WTC11 (cell line): Measurements from ENCODE around the gene ZNF200. TPM values are rescaled to one million over a fixed set of nuclear protein-coding genes. Genes with fewer than 3 reads are reported as not detected.
A peak's percentile ranks its signal among the peaks of the same experiment; 100 is the strongest.

Experiments used
- ATAC-seq: fragments of 200-7000 bp; cut with Tn5 transposase; 2 replicates; pipeline ENCODE4 v1.10.0; 2021; ENCODE audit warnings: mild to moderate bottlenecking, moderate library complexity
- CTCF ChIA-PET: fragments of 300-600 bp; sonication (Branson Sonifier 250); formaldehyde crosslinking; loops from one replicate; lab custom pipeline; 2021; ENCODE audit warnings: antibody characterized with exemption; lab: Charles Lee
- POLR2A ChIA-PET: fragments of 350-600 bp; sonication (Branson Sonifier 250); formaldehyde crosslinking; loops from one replicate; lab custom pipeline; 2021; ENCODE audit warnings: antibody characterized with exemption; lab: Charles Lee
- DNase-seq: peaks from one replicate; pipeline ENCODE4 v3.0.0; 2021; ENCODE audit warnings: low spot score
- H3K27ac Mint-ChIP-seq: 2 replicates; pipeline ENCODE4 v1.8.0; 2021; ENCODE audit warnings: mixed read lengths
- H3K27me3 Mint-ChIP-seq: 2 replicates; pipeline ENCODE4 v1.8.0; 2021; ENCODE audit warnings: low read depth, mild to moderate bottlenecking, moderate library complexity, mixed read lengths
- H3K36me3 Mint-ChIP-seq: 2 replicates; pipeline ENCODE4 v1.8.0; 2021; ENCODE audit warnings: mixed read lengths
- H3K4me1 Mint-ChIP-seq: 2 replicates; pipeline ENCODE4 v1.8.0; 2022; ENCODE audit warnings: mixed read lengths
- H3K4me3 Mint-ChIP-seq: 2 replicates; pipeline ENCODE4 v1.8.0; 2021; ENCODE audit warnings: mild to moderate bottlenecking, moderate library complexity, mixed read lengths
- H3K9me3 Mint-ChIP-seq: 2 replicates; pipeline ENCODE4 v1.8.0; 2021; ENCODE audit warnings: mixed read lengths
- CREM ChIP-seq: sonication (generic); formaldehyde crosslinking; IDR thresholded peaks from 2 replicates; pipeline ENCODE4 v1.8.1; 2022; ENCODE audit warnings: mild to moderate bottlenecking, missing genetic modification reagents, moderate library complexity
- EMX1 ChIP-seq: fragments of 250-450 bp; sonication (Bioruptor Pico); IDR thresholded peaks from 2 replicates; pipeline ENCODE4 v1.8.0; 2021; ENCODE audit warnings: mild to moderate bottlenecking
- ESRRA ChIP-seq: sonication (generic); formaldehyde crosslinking; IDR thresholded peaks from 2 replicates; pipeline ENCODE4 v1.8.1; 2022; ENCODE audit warnings: mild to moderate bottlenecking, missing genetic modification reagents, borderline replicate concordance
- GTF2I ChIP-seq: fragments of 250-450 bp; sonication (Bioruptor Pico); conservative IDR thresholded peaks from 2 replicates; pipeline ENCODE4 v1.4.0; 2021; ENCODE audit warnings: mild to moderate bottlenecking
- NFYB ChIP-seq: sonication (generic); formaldehyde crosslinking; conservative IDR thresholded peaks from 2 replicates; pipeline ENCODE4 v1.8.0; 2022; ENCODE audit warnings: low read depth, missing genetic modification reagents
- NR3C1 ChIP-seq: sonication (generic); formaldehyde crosslinking; conservative IDR thresholded peaks from 2 replicates; pipeline ENCODE4 v1.8.1; 2023; ENCODE audit warnings: low read depth, mild to moderate bottlenecking, missing genetic modification reagents
- SMAD3 ChIP-seq: sonication (generic); formaldehyde crosslinking; IDR thresholded peaks from 2 replicates; pipeline ENCODE4 v1.8.0; 2022; ENCODE audit warnings: missing genetic modification reagents, mild to moderate bottlenecking, borderline replicate concordance
- total RNA-seq: library from RNA; stranded (reverse); gene quantifications from 3 replicates; pipeline ENCODE4 v1.2.3, GENCODE V29; 2021
- TF ChIP-seq, protein P1 (sequence below): fragments of 250-450 bp; sonication (Bioruptor Pico); IDR thresholded peaks from 2 replicates; pipeline ENCODE4 v1.9.0; 2021; ENCODE audit warnings: moderate library complexity, mild to moderate bottlenecking, inconsistent platforms, borderline replicate concordance
- TF ChIP-seq, protein P2 (sequence below): sonication (generic); formaldehyde crosslinking; IDR thresholded peaks from 2 replicates; pipeline ENCODE4 v1.8.0; 2022; ENCODE audit warnings: mild to moderate bottlenecking, missing genetic modification reagents
- TF ChIP-seq, protein P3 (sequence below): sonication (generic); formaldehyde crosslinking; IDR thresholded peaks from 2 replicates; pipeline ENCODE4 v1.8.0; 2022; ENCODE audit warnings: mild to moderate bottlenecking, missing genetic modification reagents
- TF ChIP-seq, protein P4 (sequence below): sonication (generic); formaldehyde crosslinking; IDR thresholded peaks from 2 replicates; pipeline ENCODE4 v1.8.1; 2023; ENCODE audit warnings: mild to moderate bottlenecking, moderate library complexity, missing genetic modification reagents
- TF ChIP-seq, protein P5 (sequence below): sonication (generic); formaldehyde crosslinking; IDR thresholded peaks from 2 replicates; pipeline ENCODE4 v1.8.0; 2022; ENCODE audit warnings: mild to moderate bottlenecking, missing genetic modification reagents
- TF ChIP-seq, protein P6 (sequence below): fragments of 250-450 bp; sonication (Bioruptor Pico); conservative IDR thresholded peaks from 2 replicates; pipeline ENCODE4 v1.9.0; 2021; ENCODE audit warnings: mild to moderate bottlenecking

ZNF200 gene
- total RNA-seq, 1 experiment from 2014 or later: 9.7 TPM

DNA sequence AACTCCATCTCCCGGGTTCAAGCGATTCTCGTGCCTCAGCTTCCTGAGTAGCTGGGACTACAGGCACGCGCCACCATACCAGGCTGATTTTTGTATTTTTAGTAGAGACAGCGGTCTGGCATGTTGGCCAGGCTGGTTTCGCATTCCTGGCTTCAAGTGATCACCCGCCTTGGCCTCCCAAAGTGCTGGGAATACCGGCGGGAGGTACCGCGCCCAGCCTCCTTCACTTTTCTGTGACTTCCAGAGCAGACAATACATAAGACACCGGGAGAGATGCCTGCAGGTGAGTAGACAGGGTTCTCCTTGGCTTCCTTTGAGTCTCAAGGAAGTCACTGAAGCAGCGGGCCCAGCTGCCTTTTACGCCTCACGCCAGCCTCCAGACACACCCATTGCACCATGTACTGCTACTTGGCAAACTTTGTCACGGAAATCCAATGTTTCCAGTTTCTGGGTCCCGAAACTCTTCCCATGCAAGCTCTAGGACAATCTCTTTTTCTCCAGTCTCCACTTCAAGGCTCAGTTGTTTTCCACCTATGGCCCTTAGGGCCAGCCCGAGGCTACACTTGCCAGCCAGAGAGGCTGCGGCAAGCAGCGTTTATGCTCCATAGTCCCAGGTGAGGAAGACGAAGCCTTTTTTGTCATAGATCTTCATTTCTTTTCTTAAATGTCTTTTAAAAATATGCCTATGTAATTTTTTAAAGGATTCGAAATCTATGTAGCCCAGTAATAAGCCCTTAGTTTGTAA, 47.8 kb downstream of the ZNF200 start:
- CTCF ChIA-PET: interaction anchor here (0.6 to 3.0 kb wide), 10 partner anchors 12 to 1838 kb away, joined by 3 to 22 read pairs (median 8); no protein-coding TSS in a partner anchor
- Mint-ChIP-seq H3K27ac (no peak overlapping the region; the same call in 1 of the 2 replicates), H3K27me3 (peaks cover 61% of the 10 kb centered on the region), H3K36me3 (no peaks in the 10 kb centered on the region), H3K4me3 (peak overlapping the region; percentile 97), H3K9me3 (no peaks in the 10 kb centered on the region), H3K4me1 (peaks cover 21% of the 10 kb centered on the region)
- TF ChIP-seq NFYB: 0 out of 2 replicates have a peak, but pooled peaks have one; percentile 7
- TF ChIP-seq NR3C1 (CRISPR knock-in tag): no peak
- TF ChIP-seq, protein P1, sequence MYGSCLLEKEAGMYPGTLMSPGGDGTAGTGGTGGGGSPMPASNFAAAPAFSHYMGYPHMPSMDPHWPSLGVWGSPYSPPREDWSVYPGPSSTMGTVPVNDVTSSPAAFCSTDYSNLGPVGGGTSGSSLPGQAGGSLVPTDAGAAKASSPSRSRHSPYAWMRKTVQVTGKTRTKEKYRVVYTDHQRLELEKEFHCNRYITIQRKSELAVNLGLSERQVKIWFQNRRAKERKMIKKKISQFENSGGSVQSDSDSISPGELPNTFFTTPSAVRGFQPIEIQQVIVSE (CRISPR knock-in tag): no peak
- POLR2A ChIA-PET: interaction anchor here (0.6 to 0.7 kb wide), 2 partner anchors 53 to 79 kb away, joined by 4 to 6 read pairs; partner anchors contain the start of gene ZNF213
- DNase-seq: no peak
- ATAC-seq: no peak

DNA sequence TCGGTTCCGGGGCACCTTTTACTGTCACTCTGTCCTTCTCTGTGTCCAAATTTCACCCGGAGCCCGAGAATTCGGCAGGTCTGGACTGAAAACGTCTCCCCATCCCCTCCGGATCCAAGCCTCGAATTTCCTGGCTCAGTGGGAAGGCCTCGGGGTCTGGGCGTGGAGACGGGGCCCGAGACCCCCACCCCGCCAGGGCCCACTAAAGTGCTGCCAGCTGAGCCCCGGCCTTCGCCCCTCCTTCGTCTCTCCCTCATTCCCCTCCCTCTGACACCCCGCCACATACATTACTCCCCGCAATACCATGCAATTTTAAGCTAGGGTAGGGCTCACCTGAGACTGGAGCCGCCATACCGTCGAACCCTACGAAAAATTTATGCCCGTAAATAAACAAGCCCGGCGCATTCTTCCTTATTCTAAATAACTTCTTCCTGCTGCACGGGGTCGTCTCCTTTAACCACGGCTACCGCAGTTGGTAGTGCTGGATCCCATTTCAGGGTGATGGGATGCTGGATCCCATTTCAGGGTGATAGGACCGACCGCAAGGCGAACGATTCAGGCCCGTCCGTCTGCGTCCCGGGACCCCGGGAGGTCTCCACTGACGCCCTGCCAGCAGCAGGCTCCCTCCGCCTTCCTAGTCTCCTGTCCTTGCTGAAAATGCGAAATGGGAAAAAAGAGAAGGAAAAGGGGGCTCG, 51.4 kb downstream of the ZNF200 start:
- H3K9me3 Mint-ChIP-seq: no peaks in the 10 kb centered on the region
- peaks cover 19% of the 10 kb centered on the region for H3K4me1 Mint-ChIP-seq
- H3K27me3 Mint-ChIP-seq: peaks cover 59% of the 10 kb centered on the region
- ATAC-seq: peak; percentile 11
- TF ChIP-seq, protein P2, sequence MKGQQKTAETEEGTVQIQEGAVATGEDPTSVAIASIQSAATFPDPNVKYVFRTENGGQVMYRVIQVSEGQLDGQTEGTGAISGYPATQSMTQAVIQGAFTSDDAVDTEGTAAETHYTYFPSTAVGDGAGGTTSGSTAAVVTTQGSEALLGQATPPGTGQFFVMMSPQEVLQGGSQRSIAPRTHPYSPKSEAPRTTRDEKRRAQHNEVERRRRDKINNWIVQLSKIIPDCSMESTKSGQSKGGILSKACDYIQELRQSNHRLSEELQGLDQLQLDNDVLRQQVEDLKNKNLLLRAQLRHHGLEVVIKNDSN (CRISPR knock-in tag): 0 out of 2 replicates have a peak, but pooled peaks have one; percentile 20
- TF ChIP-seq, protein P3, sequence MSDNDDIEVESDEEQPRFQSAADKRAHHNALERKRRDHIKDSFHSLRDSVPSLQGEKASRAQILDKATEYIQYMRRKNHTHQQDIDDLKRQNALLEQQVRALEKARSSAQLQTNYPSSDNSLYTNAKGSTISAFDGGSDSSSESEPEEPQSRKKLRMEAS (CRISPR knock-in tag): no peak
- H3K27ac Mint-ChIP-seq: 0 out of 2 replicates have a peak overlapping the region, but pooled peaks have one; percentile 60
- peak; percentile 42 for DNase-seq
- H3K36me3 Mint-ChIP-seq: no peaks in the 10 kb centered on the region
- POLR2A ChIA-PET: interaction anchor here (1.2 to 2.3 kb wide), 2 partner anchors 26 to 33 kb away, joined by 3 to 14 read pairs; no protein-coding TSS in a partner anchor
- CTCF ChIA-PET: interaction anchor here (0.6 to 5.3 kb wide), 14 partner anchors 8 to 317 kb away, joined by 3 to 50 read pairs (median 7); partner anchors contain the start of genes ZNF174 and ZSCAN32
- H3K4me3 Mint-ChIP-seq: peak overlapping the region; percentile 98

DNA sequence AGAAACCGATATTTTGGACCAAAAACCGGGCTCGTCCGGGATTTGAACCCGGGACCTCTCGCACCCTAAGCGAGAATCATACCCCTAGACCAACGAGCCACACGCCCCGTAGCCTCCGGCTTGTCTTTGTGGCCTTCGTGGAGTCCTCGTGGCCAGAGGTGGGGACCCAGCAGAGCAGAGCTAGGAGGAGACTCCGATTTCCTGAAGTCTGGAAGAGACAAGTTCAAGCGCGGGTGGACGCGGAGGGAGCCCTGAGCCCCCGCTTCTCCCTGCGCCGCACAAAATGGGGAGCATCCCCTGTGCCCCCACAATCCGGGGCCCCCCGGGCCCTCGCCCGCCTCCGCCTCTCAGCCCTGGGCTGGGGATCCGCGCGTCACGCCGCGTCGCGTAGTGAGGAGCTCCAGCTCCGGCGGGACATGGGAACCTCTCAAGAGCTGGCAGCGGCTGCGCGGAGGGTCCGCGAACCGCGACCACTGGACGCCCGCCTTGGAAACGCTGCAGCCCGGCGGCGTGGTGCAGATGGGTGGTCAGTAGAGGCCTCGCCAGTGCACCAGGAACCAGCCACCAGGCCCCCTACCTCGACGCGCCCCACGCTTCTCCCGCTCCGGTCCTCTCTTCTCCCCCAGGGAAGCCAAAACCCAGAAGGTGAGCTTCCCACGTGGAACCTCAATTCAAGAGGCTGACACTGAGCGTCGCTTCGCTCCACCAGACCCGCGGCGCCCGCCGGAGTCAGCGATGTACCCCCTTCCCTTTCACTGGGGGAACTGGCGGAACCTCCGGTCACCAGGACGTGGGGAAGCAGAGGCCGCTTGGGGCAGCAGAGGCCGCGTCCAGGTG, 52.1 kb downstream of the ZNF200 start:
- Mint-ChIP-seq H3K4me3 (peak overlapping the region; percentile 98), H3K36me3 (no peaks in the 10 kb centered on the region), H3K9me3 (no peaks in the 10 kb centered on the region), H3K4me1 (peaks cover 19% of the 10 kb centered on the region), H3K27ac (0 out of 2 replicates have a peak overlapping the region, but pooled peaks have one; percentile 65), H3K27me3 (peaks cover 59% of the 10 kb centered on the region)
- peak; percentile 23 for ATAC-seq
- ChIA-PET POLR2A (interaction anchor here (1.0 to 2.3 kb wide), 4 partner anchors 12 to 86 kb away, joined by 3 to 14 read pairs (median 4); no protein-coding TSS in a partner anchor), CTCF (interaction anchor here (0.8 to 5.3 kb wide), 12 partner anchors 9 to 318 kb away, joined by 3 to 50 read pairs (median 8); partner anchors contain the start of genes ZNF174 and ZSCAN32)
- peak; percentile 85 for DNase-seq
- TF ChIP-seq SMAD3 (CRISPR knock-in tag): no peak
- TF ChIP-seq, protein P4, sequence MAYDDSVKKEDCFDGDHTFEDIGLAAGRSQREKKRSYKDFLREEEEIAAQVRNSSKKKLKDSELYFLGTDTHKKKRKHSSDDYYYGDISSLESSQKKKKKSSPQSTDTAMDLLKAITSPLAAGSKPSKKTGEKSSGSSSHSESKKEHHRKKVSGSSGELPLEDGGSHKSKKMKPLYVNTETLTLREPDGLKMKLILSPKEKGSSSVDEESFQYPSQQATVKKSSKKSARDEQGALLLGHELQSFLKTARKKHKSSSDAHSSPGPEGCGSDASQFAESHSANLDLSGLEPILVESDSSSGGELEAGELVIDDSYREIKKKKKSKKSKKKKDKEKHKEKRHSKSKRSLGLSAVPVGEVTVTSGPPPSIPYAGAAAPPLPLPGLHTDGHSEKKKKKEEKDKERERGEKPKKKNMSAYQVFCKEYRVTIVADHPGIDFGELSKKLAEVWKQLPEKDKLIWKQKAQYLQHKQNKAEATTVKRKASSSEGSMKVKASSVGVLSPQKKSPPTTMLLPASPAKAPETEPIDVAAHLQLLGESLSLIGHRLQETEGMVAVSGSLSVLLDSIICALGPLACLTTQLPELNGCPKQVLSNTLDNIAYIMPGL: peak; percentile 91
- TF ChIP-seq, protein P5, sequence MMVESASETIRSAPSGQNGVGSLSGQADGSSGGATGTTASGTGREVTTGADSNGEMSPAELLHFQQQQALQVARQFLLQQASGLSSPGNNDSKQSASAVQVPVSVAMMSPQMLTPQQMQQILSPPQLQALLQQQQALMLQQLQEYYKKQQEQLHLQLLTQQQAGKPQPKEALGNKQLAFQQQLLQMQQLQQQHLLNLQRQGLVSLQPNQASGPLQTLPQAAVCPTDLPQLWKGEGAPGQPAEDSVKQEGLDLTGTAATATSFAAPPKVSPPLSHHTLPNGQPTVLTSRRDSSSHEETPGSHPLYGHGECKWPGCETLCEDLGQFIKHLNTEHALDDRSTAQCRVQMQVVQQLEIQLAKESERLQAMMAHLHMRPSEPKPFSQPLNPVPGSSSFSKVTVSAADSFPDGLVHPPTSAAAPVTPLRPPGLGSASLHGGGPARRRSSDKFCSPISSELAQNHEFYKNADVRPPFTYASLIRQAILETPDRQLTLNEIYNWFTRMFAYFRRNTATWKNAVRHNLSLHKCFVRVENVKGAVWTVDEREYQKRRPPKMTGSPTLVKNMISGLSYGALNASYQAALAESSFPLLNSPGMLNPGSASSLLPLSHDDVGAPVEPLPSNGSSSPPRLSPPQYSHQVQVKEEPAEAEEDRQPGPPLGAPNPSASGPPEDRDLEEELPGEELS (CRISPR knock-in tag): peak; percentile 34; the same call in 1 of the 2 replicates
- 0 out of 2 replicates have a peak, but pooled peaks have one; percentile 28 for TF ChIP-seq ESRRA
- TF ChIP-seq, protein P6, sequence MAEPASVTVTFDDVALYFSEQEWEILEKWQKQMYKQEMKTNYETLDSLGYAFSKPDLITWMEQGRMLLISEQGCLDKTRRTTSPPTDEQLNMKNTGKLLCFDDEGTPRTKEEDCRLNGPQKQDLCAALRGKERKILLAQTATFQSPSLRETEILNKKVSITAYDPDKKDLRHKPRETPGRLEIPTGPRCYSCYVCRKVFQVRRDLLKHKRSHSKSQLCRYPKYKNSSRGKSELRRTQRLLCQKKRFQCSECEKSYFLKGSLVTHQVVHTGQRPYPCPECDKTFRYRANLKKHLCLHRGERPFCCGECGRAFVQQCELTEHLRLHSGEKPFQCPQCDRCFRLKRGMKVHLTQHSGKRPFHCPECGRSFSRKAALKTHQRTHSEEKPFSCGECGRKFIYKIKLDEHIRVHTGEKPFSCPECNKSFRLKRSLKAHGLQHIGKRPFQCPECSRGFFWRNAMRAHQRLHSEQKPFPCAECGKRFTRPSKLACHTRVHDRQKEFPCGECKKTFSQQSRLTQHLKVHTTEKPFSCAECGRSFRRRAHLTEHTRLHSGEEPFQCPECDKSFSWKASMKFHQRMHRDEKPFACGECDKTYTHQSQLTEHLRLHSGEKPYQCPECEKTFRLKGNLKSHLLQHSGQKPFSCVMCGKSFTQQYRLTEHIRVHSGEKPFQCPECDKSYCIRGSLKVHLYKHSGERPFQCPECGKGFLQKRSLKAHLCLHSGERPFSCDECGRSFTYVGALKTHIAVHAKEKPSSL: no peak
- TF ChIP-seq CREM (CRISPR knock-in tag): 0 out of 2 replicates have a peak, but pooled peaks have one; percentile 11
- TF ChIP-seq GTF2I (CRISPR knock-in tag): 0 out of 2 replicates have a peak, but pooled peaks have one; percentile 38
- TF ChIP-seq, protein P3 (CRISPR knock-in tag): 0 out of 2 replicates have a peak, but pooled peaks have one; percentile 7
- TF ChIP-seq EMX1 (CRISPR knock-in tag): 0 out of 2 replicates have a peak, but pooled peaks have one; percentile 35
